GM19324 (cell line): ENCODE results near the gene POU2F3.
A peak's percentile ranks its signal among the peaks of the same experiment; 100 is the strongest.
"Not testable (repeated sequence)": the region's sequence is repeated elsewhere in the genome, so short reads cannot be mapped to it uniquely, and the experiment has no call there.

Experiments
- ATAC-seq: cut with Tn5 transposase; IDR thresholded peaks from one replicate; pipeline ENCODE4 v1.9.1; 2021; ENCODE audit warnings: mild to moderate bottlenecking, moderate library complexity; ENCODE audit not compliant: unreplicated experiment, low FRiP score

Gene POU2F3

DNA sequence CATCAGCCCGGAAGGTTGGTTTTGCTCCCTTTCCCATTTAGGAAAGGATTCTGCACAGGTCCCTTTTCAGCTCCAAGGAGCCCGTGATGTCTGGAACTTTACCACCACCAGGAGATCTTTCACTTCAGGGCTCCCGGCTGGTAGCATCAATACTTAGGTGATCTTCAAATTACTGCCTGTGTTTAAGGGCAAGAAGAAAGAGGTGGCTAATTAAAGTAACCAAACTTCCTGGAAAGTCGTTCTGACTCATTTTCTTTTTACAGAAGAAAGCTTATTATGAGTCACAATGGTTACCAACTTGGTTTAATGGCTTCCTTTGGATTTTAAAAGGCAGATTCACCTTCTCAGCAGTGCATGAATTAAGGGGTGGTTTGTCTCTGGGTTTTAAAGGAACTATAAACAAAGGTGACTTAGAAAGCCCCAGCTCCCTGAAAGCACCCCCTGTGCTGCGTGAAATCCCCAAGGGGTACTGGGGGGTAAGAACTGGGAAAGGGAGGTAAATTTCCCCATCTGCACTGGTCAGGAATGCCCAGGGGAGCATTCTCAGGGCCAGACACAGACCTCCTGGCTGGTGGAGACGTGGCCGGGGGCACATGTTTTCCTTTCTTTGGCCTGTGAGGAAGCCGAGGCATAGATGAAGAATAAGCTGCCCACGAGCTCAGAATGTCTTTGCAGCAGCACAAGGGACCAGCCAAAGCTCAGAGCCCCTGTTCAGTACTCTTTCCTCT, 8.8 kb downstream of the POU2F3 start:
- ATAC-seq = no peak

DNA sequence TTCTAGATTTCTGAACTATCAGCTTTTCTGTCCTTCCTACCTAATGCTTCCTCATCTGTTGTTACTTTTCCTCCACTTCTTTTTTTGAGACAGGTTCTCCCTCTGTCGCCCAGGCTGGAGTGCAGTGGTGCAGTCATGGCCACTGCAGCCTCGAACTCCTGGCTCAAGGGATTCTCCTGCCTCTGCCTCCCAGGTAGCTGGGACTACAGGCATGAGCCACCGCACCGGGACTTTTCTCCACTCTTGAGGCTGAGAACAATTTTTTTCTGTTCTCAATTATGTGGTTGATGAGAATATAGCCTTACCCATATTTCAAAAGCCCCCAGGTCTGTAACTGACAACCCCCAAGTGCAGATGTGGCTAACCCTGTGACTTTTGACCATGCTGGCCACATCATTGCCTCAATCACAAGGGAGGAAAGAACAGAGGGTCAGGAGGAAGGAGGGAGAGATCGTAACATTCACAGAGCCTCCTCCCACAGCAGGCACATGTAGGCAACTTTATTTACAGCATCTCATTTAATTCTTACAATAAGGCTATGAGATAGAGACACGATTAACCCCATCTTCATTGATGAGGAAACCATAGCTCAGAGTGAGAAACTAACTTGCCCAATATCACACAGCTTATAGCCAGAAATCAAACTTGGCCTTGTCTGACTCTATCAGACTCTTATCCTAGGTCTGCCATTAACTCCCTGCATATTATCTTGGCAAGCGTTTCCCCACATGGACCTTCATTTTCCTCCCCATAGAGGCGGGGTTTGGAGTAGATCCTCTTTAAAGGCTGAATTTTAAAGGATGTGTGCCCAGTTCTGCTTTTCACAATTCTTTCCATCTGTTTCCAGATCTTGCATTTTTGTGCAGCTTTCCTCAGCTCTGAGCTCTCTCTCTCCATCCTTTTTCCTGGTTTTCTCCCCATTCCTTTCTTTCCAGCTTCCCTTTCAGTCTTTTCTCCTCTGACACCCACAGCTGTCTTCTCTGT, 9.6 kb downstream of the POU2F3 start:
- ATAC-seq = no peak

- ATAC-seq = not testable (repeated sequence)
Observed at GRCh38 chr11:120253377-120253776, 13.4 kb downstream of the POU2F3 start.

- ATAC-seq = peak; percentile 54
Observed at GRCh38 chr11:120254788-120255518, 15.0 kb downstream of the POU2F3 start.

DNA sequence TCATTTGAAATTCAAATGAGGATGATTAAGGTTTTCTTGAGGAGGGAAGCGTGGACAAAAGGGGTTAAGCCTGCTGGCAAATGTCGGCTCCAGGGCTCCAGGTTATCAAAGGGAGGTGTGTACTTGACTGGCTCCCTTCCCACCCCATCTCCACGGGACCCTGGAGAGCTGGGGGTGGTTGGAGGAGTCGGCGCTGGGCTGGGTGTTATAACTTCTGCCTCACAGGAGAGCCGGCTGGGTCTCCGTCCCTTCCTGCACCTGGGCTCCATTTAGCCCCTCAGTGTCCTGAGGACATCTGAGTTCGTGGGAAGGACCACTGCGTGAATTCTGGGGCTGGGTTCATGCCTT, 15.6 kb downstream of the POU2F3 start:
- no peak for ATAC-seq

DNA sequence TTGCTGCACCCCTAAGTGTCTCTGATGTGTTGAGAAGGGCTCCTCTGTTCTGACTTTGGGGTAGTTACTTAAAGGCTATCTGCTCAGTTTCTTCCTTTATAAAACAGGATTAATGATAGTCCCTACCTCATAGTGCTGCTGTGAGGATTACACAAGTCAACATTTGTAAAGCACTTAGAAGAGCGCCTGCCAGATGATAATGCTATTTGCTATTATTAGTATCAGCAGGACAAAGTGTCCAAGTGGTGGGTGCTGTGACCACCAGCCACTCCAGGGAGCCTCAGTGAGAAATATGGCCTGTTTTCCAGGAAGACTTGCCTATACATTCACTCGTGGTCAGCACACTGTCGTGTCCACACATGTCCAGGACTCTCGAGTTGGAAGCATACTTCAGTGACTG, 16.2 kb downstream of the POU2F3 start:
- no peak for ATAC-seq

GRCh38 chr11:120256779-120257178, 16.8 kb downstream of the POU2F3 start:
- ATAC-seq = no peak

GRCh38 chr11:120257346-120257745, 17.4 kb downstream of the POU2F3 start:
- ATAC-seq = no peak

- ATAC-seq = no peak
Observed at GRCh38 chr11:120258661-120259060, 18.7 kb downstream of the POU2F3 start.

- ATAC-seq = no peak
Observed at GRCh38 chr11:120259241-120259640, 19.3 kb downstream of the POU2F3 start.

GRCh38 chr11:120259988-120260565, 20.1 kb downstream of the POU2F3 start:
- ATAC-seq = no peak

- ATAC-seq = no peak
Observed at GRCh38 chr11:120260616-120261015, 20.7 kb downstream of the POU2F3 start.

DNA sequence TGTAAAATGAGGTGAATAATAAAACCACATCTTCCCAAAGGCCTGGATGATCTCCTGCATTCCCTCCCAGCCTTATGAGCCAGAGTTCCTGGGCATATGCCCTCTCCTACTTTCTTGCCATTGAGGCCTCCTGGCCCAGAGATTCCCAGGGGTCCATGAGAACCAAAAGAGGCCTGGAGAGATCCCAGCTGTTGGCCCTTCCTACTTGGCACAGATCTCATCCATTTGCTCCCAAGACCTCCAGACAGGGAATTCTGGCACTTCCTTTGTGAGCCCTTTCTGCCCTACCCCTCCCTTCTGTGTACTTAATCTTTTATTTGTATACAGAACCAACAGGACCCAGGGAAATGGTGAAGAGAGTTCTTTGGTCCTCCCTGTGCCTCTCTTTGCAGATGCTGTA, 21.4 kb downstream of the POU2F3 start:
- ATAC-seq = no peak

GRCh38 chr11:120261931-120262330, 22.0 kb downstream of the POU2F3 start:
- ATAC-seq = no peak

GRCh38 chr11:120267319-120267718, 27.4 kb downstream of the POU2F3 start:
- ATAC-seq = no peak

DNA sequence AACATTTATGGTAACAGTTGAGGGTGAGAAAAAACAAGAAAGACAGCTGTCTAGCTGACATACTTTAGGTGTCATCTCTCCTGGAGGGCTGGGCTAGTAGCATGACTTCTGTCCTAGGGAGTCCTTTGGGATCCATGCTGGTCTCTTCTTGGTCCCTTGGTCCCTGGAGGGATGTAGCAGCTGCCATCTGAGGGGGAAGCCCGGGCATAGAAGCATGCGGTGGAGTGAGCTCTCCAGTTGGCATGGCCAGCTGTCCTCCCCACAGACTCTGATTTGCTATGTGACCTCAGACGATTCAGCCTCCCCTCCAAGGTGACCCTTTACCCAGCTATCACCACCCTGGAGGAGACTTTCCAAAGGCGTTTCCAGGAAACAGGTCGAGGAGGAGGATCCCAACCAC, 28.7 kb downstream of the POU2F3 start:
- ATAC-seq = no peak

GRCh38 chr11:120270386-120270785, 30.4 kb downstream of the POU2F3 start:
- no peak for ATAC-seq

- ATAC-seq = no peak
Observed at GRCh38 chr11:120271672-120272071, 31.7 kb downstream of the POU2F3 start.

DNA sequence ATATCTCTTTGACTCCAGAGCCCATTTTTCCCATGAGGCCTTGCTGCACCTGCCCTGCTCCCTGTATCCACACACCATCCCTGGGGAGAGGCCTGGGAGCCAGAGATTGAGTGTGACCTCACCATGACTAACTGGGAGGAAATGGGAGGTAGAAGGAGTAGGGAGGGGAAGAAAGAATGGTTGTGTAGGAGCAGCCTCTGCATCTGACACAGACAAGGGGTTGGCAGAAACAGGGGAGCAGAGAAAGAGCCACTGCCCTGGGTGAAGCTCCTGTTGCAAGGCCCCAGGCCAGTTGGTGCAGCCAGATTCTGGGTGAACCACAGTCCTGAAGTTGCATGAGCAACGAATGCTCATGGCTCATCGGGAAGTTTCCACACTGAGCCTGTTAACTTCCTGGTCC, 32.4 kb downstream of the POU2F3 start:
- ATAC-seq = no peak

- no peak for ATAC-seq
Observed at GRCh38 chr11:120273432-120273831, 33.5 kb downstream of the POU2F3 start.

GRCh38 chr11:120273956-120274355, 34.0 kb downstream of the POU2F3 start:
- not testable (repeated sequence) for ATAC-seq
